Fibroblast of pulmonary artery (primary cell): ENCODE data around the gene MEAK7.

Experiments used
- DNase-seq: peaks from one replicate; pipeline ENCODE4 v3.0.0-alpha.2; 2010; ENCODE audit warnings: low read depth
- H3K4me3 ChIP-seq: replicated peaks from 2 replicates; pipeline ENCODE4 v1.5.1; 2011; ENCODE audit warnings: low read depth, mild to moderate bottlenecking, control low read depth, low read length, moderate library complexity
- TF ChIP-seq, protein P1 (sequence below): IDR thresholded peaks from 2 replicates; pipeline ENCODE4 v1.5.1; 2011; ENCODE audit warnings: mild to moderate bottlenecking, control low read depth, low read length, inconsistent platforms; ENCODE audit errors: missing control alignments

MEAK7 gene

DNA sequence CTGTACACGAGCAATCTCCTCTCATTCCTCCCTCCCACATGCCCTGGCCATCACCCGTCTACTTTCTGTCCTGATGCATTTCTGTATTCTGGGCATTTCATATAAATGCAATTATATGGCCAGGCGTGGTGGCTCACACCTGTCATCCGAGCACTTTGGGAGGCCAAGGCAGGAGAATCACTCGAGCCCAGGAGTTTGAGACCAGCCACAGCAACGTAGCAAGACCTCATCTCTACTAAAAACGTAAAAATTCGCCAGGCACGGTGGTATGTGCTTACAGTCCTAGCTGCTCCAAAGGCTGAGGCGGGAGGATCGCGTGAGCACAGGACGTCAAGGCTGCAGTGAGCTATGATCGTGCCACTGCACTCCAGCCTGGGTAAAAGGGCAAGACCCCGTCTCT is 4.8 kb downstream of the MEAK7 start:
- H3K4me3 ChIP-seq: no peak overlapping the region

DNA sequence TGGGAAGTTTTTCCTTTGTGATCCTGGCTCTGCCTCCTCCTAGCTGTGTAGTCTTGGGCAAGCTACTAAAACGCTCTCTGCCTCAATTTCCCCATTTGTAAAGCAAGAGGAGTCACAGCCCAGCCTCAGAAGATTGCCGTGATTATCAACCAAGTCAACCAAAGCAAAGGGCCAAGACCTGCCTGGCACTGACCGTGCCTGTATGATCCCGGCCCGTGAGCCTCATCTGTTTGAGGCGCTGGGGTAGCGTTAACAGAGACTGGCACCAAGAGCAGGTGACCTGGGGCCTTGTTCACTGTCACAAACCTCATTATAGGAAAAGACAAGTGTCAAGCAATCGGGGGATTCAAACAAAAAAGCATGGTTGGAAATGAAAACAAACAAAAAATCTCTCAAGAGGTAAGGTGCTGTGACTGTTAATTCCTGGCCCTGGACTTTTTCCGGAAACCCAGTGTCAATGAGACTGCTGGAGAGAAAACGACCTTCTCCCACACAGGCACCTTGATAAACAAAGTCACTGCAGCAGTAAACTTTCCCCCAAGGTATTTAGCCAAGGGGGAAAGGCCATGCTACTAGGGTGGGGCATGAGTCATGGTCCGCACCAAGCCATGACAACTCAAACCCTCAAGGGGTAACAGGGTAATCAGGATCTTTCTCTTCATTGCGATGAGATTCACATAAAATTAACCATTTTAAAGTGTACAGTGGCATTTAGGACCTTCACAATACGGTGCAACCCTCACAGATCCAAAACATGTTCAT is 5.4 kb downstream of the MEAK7 start:
- TF ChIP-seq, protein P1, sequence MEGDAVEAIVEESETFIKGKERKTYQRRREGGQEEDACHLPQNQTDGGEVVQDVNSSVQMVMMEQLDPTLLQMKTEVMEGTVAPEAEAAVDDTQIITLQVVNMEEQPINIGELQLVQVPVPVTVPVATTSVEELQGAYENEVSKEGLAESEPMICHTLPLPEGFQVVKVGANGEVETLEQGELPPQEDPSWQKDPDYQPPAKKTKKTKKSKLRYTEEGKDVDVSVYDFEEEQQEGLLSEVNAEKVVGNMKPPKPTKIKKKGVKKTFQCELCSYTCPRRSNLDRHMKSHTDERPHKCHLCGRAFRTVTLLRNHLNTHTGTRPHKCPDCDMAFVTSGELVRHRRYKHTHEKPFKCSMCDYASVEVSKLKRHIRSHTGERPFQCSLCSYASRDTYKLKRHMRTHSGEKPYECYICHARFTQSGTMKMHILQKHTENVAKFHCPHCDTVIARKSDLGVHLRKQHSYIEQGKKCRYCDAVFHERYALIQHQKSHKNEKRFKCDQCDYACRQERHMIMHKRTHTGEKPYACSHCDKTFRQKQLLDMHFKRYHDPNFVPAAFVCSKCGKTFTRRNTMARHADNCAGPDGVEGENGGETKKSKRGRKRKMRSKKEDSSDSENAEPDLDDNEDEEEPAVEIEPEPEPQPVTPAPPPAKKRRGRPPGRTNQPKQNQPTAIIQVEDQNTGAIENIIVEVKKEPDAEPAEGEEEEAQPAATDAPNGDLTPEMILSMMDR: no peak
- no peak overlapping the region for H3K4me3 ChIP-seq
- no peak for DNase-seq

More for the DNA sequence above, 4.8 kb downstream of the MEAK7 start:
- TF ChIP-seq, protein P1: no peak
- no peak for DNase-seq

DNA sequence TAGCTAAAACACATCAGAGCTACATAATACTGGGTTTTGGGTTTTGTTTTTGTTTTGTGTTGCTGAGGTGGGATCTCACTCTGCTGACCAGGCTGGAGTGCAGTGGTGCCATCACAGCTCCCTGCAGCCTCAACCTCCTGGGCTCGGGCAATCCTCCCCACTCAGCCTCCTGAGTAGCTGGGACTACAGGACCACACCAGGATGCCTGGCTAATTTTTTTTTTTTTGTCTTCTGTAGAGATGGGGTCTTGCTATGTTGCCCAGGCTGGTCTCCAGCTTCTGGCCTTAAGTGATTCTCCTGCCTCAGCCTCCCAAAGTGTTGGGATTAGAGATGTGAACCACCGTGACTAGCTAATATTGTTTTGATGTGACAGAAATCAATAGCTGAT is 6.2 kb downstream of the MEAK7 start:
- TF ChIP-seq, protein P1: no peak
- H3K4me3 ChIP-seq: no peak overlapping the region
- no peak for DNase-seq

DNA sequence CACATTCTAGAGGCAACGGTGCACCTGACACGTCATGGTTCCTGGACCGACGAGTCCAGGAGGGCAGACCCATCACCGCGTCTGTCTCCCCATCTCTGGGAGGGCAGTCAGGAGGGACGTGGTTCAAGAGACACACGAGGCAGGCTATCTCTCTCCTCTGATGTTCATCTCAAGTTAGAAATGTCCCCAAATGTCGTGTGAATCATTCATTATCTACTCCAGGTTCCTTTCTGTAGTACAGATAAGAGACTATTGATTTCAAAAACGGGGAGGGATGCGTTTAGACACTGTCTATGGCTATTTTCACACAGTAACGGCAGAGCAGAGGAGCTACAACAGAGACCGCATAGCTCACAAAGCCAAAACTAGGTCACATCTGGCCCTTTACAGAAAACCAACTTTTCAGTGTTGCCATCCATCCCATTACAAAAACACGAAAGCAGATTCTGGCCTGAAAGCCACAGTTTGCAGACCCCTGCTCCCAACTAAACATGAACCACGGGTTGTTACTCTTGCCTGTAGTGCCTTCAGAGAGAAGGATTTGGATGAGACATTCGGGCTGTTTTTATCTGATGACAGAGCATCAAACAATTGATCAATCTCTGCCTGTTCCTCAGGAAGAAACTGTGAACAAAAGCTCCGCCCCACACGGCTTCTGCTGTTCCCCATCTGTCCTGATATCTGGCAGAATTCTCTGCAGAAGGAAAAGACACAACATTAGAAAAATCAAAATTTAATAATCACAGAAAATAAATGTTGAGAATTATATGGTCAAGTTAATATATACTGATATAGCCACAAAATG is 6.8 kb downstream of the MEAK7 start:
- H3K4me3 ChIP-seq: no peak overlapping the region
- no peak for DNase-seq
- TF ChIP-seq, protein P1: no peak

DNA sequence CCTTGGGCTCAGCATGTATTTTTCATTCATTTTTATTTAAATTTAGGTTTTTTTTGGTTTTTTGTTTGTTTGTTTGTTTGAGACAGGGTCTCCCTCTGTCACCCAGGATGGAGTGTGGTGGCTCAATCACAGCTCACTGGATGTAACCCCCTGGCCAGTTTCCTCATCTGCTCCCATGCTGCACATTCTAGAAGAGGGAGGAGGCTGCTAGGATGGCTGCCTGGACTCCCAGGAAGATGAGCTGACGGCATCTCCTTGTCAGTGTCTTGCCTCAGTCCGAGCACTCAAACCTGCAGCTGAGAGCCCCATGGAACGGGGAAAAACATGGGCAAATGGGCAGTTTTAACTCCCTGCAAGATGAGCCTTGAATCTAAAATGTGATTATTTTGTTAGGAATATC is 7.5 kb downstream of the MEAK7 start:
- TF ChIP-seq, protein P1: no peak
- no peak for DNase-seq
- no peak overlapping the region for H3K4me3 ChIP-seq

DNA sequence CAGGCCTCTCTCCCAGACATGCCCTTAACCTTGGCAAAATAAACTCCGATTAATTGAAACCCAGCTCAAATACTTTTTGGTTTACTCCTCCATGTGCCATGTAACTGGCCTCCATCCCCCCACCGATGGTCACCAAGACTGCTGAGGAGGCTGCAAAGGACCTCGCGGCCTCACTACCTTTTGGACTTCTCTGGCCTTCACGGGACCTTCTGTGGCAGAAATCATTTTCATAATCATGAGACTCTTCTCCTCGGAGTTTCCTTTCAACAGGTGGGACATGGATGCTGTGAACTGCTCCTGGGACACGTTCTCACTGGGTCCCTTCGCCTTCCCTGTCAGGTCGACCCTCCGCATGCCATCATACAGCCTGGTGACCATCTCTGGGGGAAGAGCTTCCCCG is 9.0 kb downstream of the MEAK7 start:
- TF ChIP-seq, protein P1: no peak
- no peak overlapping the region for H3K4me3 ChIP-seq
- DNase-seq: no peak
